H1 (cell line): Measurements from ENCODE around the gene MYCBPAP. TPM values are rescaled to one million over a fixed set of nuclear protein-coding genes. Genes with fewer than 3 reads are reported as not detected.

ENCODE experiments used
- ATF3 ChIP-seq: IDR thresholded peaks from 2 replicates; pipeline ENCODE4 v1.6.1; 2011; ENCODE audit warnings: low read depth, mild to moderate bottlenecking, low read length; ENCODE audit not compliant: insufficient read depth
- CBX8 ChIP-seq: fragments of 300-800, 300-1000 bp; sonication (generic); IDR thresholded peaks from 2 replicates; pipeline ENCODE4 v1.7.1; 2016; ENCODE audit warnings: low read depth, low read length, borderline replicate concordance
- CTCF ChIP-seq, 3 experiments: IDR thresholded peaks; 1 replicate in 2 of 3; 2 replicates in 1 of 3; pipeline versions ENCODE4 v1.5.1 to v1.6.1; 2011; ENCODE audit warnings: low read length in 3 of 3, mild to moderate bottlenecking in 3 of 3, inconsistent platforms in 2 of 3, low read depth in 1 of 3, moderate library complexity in 1 of 3; ENCODE audit not compliant: insufficient read depth in 1 of 3; ENCODE audit errors: control extremely low read depth in 1 of 3
- E2F6 ChIP-seq: IDR thresholded peaks from 2 replicates; pipeline ENCODE4 v1.6.1; 2012; ENCODE audit warnings: inconsistent platforms
- EP300 ChIP-seq, 2 experiments: IDR thresholded peaks; 1 replicate in 1 of 2; 2 replicates in 1 of 2; pipeline ENCODE4 v1.6.1; 2011 to 2012; ENCODE audit warnings: low read depth in 2 of 2, low read length in 2 of 2, mild to moderate bottlenecking in 2 of 2, borderline replicate concordance in 1 of 2, inconsistent platforms in 1 of 2, moderate library complexity in 1 of 2
- EZH2 ChIP-seq: fragments of 200-600 bp; sonication (generic); IDR thresholded peaks from 2 replicates; pipeline ENCODE4 v1.7.1; 2012; ENCODE audit warnings: low read depth, mild to moderate bottlenecking, moderate library complexity, low read length, inconsistent platforms; ENCODE audit not compliant: severe bottlenecking
- MAFK ChIP-seq: IDR thresholded peaks from 2 replicates; pipeline ENCODE4 v1.6.1; 2012; ENCODE audit warnings: low read depth, mild to moderate bottlenecking, improper control_type of control experiment, low read length
- RAD21 ChIP-seq, 2 experiments: IDR thresholded peaks in 1 of 2; conservative IDR thresholded peaks in 1 of 2; 2 replicates each; pipeline ENCODE4 v1.6.1; 2011; ENCODE audit warnings: low read depth in 2 of 2, low read length in 2 of 2, improper control_type of control experiment in 1 of 2, inconsistent platforms in 1 of 2, mild to moderate bottlenecking in 1 of 2, moderate library complexity in 1 of 2
- TBP ChIP-seq: IDR thresholded peaks from 2 replicates; pipeline ENCODE4 v1.6.1; 2011; ENCODE audit warnings: low read depth, low read length, improper control_type of control experiment
- TCF12 ChIP-seq: IDR thresholded peaks from 2 replicates; pipeline ENCODE4 v1.6.1; 2011; ENCODE audit warnings: low read depth, mild to moderate bottlenecking, low read length
- TEAD4 ChIP-seq: IDR thresholded peaks from 2 replicates; pipeline ENCODE4 v1.6.1; 2012; ENCODE audit warnings: low read depth, low read length, inconsistent platforms, mixed read lengths
- ZNF274 ChIP-seq: IDR thresholded peaks from 2 replicates; pipeline ENCODE4 v1.7.0; 2012; ENCODE audit warnings: low read length, borderline replicate concordance; ENCODE audit errors: extremely low read depth
- polyA plus RNA-seq, 7 experiments: library from polyadenylated mRNA; depleted of rRNA in 3 of 7; stranded (reverse) in 5 of 7; unstranded in 2 of 7; fragments of >200 nt in 5 of 7; fragments of 200-250 nt in 2 of 7; gene quantifications; 1 replicate in 5 of 7; 2 replicates in 1 of 7; 4 replicates in 1 of 7; pipeline versions ENCODE4 v1.2.1 to v1.2.3, GENCODE V29; 2011 to 2013; ENCODE audit warnings: missing spikeins in 2 of 7, mixed read lengths in 2 of 7
- total RNA-seq: library from RNA; stranded (reverse); fragmentation: NEBNext Ultra II Directional; extraction: Animal tissue kit (Norgen Biotek cat#: 25700); gene quantifications from 2 replicates; pipeline ENCODE4 v1.2.1, GENCODE V29; 2021

MYCBPAP gene
- total and polyA plus RNA-seq, 2 of the 8 experiments (the other 6 are each of a cell fraction or from before 2014, with no cell fraction given) = 0.89 to 3.3 TPM

GRCh38 chr17:50558581-50558940 is 50.3 kb downstream of the MYCBPAP start (continued):
- TF ChIP-seq CTCF (IDR thresholded peaks at IDR 0.05; ENCODE audit: control extremely low read depth in 1 of 3, insufficient read depth in 1 of 3, low read depth in 1 of 3, low read length in 3 of 3) (peak in 1 of 3 experiments; percentile 22; a peak in 1 of 4 replicates), EZH2 (no peak), RAD21 (IDR thresholded peaks at IDR 0.05 in 1 of 2, conservative IDR thresholded peaks at IDR 0.05 in 1 of 2; ENCODE audit: low read depth in 2 of 2, low read length in 2 of 2) (0 out of 4 replicates have a peak, but pooled peaks of 1 of the 2 experiments have one; percentile 2), E2F6 (peak; percentile 49; the same call in 1 of the 2 replicates), ZNF274 (no peak), CBX8 (no peak), ATF3 (no peak), TEAD4 (no peak), TBP (no peak), EP300 (IDR thresholded peaks at IDR 0.05; ENCODE audit: borderline replicate concordance in 1 of 2, low read depth in 2 of 2, low read length in 2 of 2) (no peak), TCF12 (no peak), MAFK (no peak)
